ENCODE data around the gene GALNT10. TPM values are rescaled to one million over a fixed set of nuclear protein-coding genes. Genes with fewer than 3 reads are reported as not detected.

GALNT10 gene
- polyA plus RNA-seq, 1 donor (not counting 4 experiments of a cell fraction or from before 2014, with no cell fraction given) = 17.9 TPM

DNA sequence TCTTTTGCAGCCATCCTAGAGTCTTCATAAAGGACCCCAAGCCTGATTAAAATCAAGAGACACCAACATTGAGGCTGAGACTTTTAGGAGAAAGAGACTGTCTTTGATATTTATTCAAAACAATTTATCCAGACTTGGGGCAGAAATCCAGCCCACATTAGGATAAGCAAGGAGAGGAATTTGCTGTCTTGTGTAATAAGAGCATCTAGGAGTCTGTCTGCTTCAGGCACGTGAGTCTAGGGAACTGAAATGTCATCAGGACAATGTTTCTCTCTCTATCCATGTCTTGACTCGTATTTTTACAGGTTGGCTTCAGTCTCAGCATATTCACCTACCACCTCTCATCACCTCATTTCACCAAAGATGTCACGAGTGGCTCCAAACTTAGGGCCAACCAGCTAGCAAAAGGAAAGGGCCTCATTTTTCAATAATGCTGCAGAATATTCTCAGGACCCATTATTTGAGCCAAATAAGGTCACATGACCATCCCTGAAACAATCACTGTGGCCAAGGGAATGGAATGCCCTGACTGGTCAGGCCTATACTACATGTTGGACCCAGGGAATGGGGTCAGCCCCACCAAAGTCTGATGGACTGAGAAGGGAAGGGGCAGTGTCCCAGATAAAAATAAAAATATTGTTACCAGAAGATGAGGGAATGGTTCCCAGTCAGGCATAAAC is 184.9 kb downstream of the GALNT10 start:
- H3K4me3 ChIP-seq (ENCODE audit: control insufficient read depth in 2 of 3, extremely low read depth in 1 of 3, insufficient read depth in 2 of 3, low read depth in 1 of 3, low read length in 3 of 3) = no peak overlapping the region
- TF ChIP-seq EZH2 (IDR thresholded peaks at IDR 0.05; ENCODE audit: low read length) = no peak
- TF ChIP-seq, protein P1, sequence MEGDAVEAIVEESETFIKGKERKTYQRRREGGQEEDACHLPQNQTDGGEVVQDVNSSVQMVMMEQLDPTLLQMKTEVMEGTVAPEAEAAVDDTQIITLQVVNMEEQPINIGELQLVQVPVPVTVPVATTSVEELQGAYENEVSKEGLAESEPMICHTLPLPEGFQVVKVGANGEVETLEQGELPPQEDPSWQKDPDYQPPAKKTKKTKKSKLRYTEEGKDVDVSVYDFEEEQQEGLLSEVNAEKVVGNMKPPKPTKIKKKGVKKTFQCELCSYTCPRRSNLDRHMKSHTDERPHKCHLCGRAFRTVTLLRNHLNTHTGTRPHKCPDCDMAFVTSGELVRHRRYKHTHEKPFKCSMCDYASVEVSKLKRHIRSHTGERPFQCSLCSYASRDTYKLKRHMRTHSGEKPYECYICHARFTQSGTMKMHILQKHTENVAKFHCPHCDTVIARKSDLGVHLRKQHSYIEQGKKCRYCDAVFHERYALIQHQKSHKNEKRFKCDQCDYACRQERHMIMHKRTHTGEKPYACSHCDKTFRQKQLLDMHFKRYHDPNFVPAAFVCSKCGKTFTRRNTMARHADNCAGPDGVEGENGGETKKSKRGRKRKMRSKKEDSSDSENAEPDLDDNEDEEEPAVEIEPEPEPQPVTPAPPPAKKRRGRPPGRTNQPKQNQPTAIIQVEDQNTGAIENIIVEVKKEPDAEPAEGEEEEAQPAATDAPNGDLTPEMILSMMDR (optimal IDR thresholded peaks at IDR 0.05 in 1 of 3, IDR thresholded peaks at IDR 0.05 in 1 of 3, conservative IDR thresholded peaks at IDR 0.05 in 1 of 3; ENCODE audit: extremely low read depth in 1 of 3, insufficient read depth in 2 of 3, low read length in 3 of 3) = no peak
- H3K4me1 ChIP-seq (ENCODE audit: control insufficient read depth, extremely low read depth, insufficient read depth, low read length) = peaks cover 6% of the 10 kb centered on the region
- H4K20me1 ChIP-seq (ENCODE audit: control insufficient read depth, extremely low read depth, insufficient read depth, low read length) = no peaks in the 10 kb centered on the region
- H3K36me3 ChIP-seq (ENCODE audit: control insufficient read depth in 2 of 2, extremely low read depth in 1 of 2, insufficient read depth in 2 of 2, low read length in 2 of 2) = no peaks in the 10 kb centered on the region
- H3K9me1 ChIP-seq (ENCODE audit: control insufficient read depth, extremely low read depth, insufficient read depth, low read length) = no peaks in the 10 kb centered on the region
- dilution Hi-C loops (cut with MboI; ENCODE audit: extremely low pct_ligation_motif_present, low sequenced_read_pairs) = no loop called here
- H2AFZ ChIP-seq (ENCODE audit: control insufficient read depth, low read length) = no peak overlapping the region
- H3K79me2 ChIP-seq (ENCODE audit: control insufficient read depth, insufficient read depth, low read length) = no peaks in the 10 kb centered on the region
- no peak for DNase-seq (ENCODE audit: low read depth, low spot score)
- no peaks in the 10 kb centered on the region for H3K9me3 ChIP-seq (ENCODE audit: control insufficient read depth, low read depth, low read length)
- H3K27me3 ChIP-seq (ENCODE audit: control insufficient read depth, extremely low read depth, insufficient read depth, low read length) = no peaks in the 10 kb centered on the region
- no peak for FAIRE-seq
- no peak overlapping the region for H3K27ac ChIP-seq (ENCODE audit: control insufficient read depth, insufficient read depth, low read length)
- no peak overlapping the region for H3K9ac ChIP-seq (ENCODE audit: control insufficient read depth, extremely low read depth, insufficient read depth, low read length)
- no peak overlapping the region for H3K4me2 ChIP-seq (ENCODE audit: control insufficient read depth, extremely low read depth, insufficient read depth, low read depth, low read length)

DNA sequence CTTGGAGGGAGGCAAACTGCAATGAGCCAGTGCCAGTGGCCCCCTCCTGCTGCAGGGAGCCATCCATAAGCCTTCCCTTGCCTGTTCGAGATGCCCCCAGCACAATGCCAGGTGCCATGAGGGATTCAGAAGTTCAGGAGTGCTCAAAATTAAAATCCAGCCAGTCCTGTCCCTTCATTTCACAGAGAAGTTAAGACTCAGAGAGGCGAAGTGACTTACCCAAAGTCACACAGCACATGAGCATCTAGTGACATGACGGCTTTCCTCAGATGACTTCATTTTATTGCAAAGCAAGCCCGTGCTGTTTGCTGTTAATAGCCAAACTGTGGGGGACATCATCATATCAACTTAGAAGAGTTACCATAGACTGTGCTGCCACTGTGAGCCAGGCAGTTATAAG is 185.9 kb downstream of the GALNT10 start:
- Histone ChIP-seq H3K36me3 (ENCODE audit: control insufficient read depth in 2 of 2, extremely low read depth in 1 of 2, insufficient read depth in 2 of 2, low read length in 2 of 2) (peaks cover 0 to 2% of the 10 kb centered on the region in 2 experiments), H3K9me3 (ENCODE audit: control insufficient read depth, low read depth, low read length) (no peaks in the 10 kb centered on the region), H2AFZ (ENCODE audit: control insufficient read depth, low read length) (no peak overlapping the region), H3K79me2 (ENCODE audit: control insufficient read depth, insufficient read depth, low read length) (no peaks in the 10 kb centered on the region), H3K4me3 (ENCODE audit: control insufficient read depth in 2 of 3, extremely low read depth in 1 of 3, insufficient read depth in 2 of 3, low read depth in 1 of 3, low read length in 3 of 3) (no peak overlapping the region), H3K27me3 (ENCODE audit: control insufficient read depth, extremely low read depth, insufficient read depth, low read length) (no peaks in the 10 kb centered on the region), H4K20me1 (ENCODE audit: control insufficient read depth, extremely low read depth, insufficient read depth, low read length) (no peaks in the 10 kb centered on the region), H3K27ac (ENCODE audit: control insufficient read depth, insufficient read depth, low read length) (no peak overlapping the region), H3K9me1 (ENCODE audit: control insufficient read depth, extremely low read depth, insufficient read depth, low read length) (no peaks in the 10 kb centered on the region), H3K4me1 (ENCODE audit: control insufficient read depth, extremely low read depth, insufficient read depth, low read length) (peaks cover 3% of the 10 kb centered on the region), H3K9ac (ENCODE audit: control insufficient read depth, extremely low read depth, insufficient read depth, low read length) (no peak overlapping the region), H3K4me2 (ENCODE audit: control insufficient read depth, extremely low read depth, insufficient read depth, low read depth, low read length) (no peak overlapping the region)
- dilution Hi-C loops (cut with MboI; ENCODE audit: extremely low pct_ligation_motif_present, low sequenced_read_pairs) = no loop called here
- DNase-seq (ENCODE audit: low read depth, low spot score) (no peak), FAIRE-seq (no peak)
- no peak for TF ChIP-seq EZH2 (IDR thresholded peaks at IDR 0.05; ENCODE audit: low read length)
- TF ChIP-seq, protein P1 (optimal IDR thresholded peaks at IDR 0.05 in 1 of 3, IDR thresholded peaks at IDR 0.05 in 1 of 3, conservative IDR thresholded peaks at IDR 0.05 in 1 of 3; ENCODE audit: extremely low read depth in 1 of 3, insufficient read depth in 2 of 3, low read length in 3 of 3) = no peak

All from keratinocyte (primary cell).